Upper lobe of left lung (tissue), 6 donors: ENCODE measurements around the gene ESRP2. TPM values are rescaled to one million over a fixed set of nuclear protein-coding genes. Genes with fewer than 3 reads are reported as not detected.
A peak's percentile ranks its signal among the peaks of the same experiment; 100 is the strongest.

ENCODE experiments used
- ATAC-seq, 2 donors: fragments of 200-7000 bp; cut with Tn5 transposase; one replicate each; pipeline ENCODE4 v1.9.1; 2022; ENCODE audit warnings: mild to moderate bottlenecking in 2 of 2, moderate library complexity in 2 of 2; ENCODE audit not compliant: low FRiP score in 2 of 2
- DNase-seq, 2 donors: peaks; one replicate each; pipeline ENCODE4 v3.0.0-alpha.2; 2019 to 2020
- H3K27ac ChIP-seq, 4 donors: fragments of 200-600 bp; sonication (generic); one replicate each; pipeline ENCODE4 v1.5.1; 2016 to 2019
- H3K27me3 ChIP-seq, 4 donors: fragments of 200-600 bp; sonication (generic); one replicate each; pipeline ENCODE4 v1.5.1; 2017 to 2019
- H3K36me3 ChIP-seq, 4 donors: fragments of 200-600 bp; sonication (generic); one replicate each; pipeline ENCODE4 v1.5.1; 2016 to 2019
- H3K4me1 ChIP-seq, 4 donors: fragments of 200-600 bp; sonication (generic); one replicate each; pipeline ENCODE4 v1.5.1; 2018 to 2019
- H3K4me3 ChIP-seq, 4 donors: fragments of 200-600 bp; sonication (generic); one replicate each; pipeline ENCODE4 v1.5.1; 2017 to 2019; ENCODE audit warnings: mild to moderate bottlenecking in 2 of 4, moderate library complexity in 1 of 4
- H3K9me3 ChIP-seq, 4 donors: fragments of 200-600 bp; sonication (generic); one replicate each; pipeline ENCODE4 v1.5.1; 2018 to 2019
- EP300 ChIP-seq, 4 donors: sonication (generic); formaldehyde crosslinking; IDR thresholded peaks; one replicate each; pipeline ENCODE4 v1.5.1; 2017; ENCODE audit warnings: antibody characterized with exemption in 4 of 4, control low read depth in 2 of 4
- POLR2A ChIP-seq, 4 donors: fragments of 450-650 bp; IDR thresholded peaks; one replicate each; pipeline ENCODE4 v1.5.1; 2016 to 2017; ENCODE audit warnings: antibody characterized with exemption in 4 of 4, mild to moderate bottlenecking in 2 of 4
- POLR2AphosphoS5 ChIP-seq, 2 donors: sonication (generic); formaldehyde crosslinking; IDR thresholded peaks; one replicate each; pipeline ENCODE4 v1.5.1; 2017; ENCODE audit warnings: antibody characterized with exemption in 2 of 2
- WGBS, 2 donors: methylation state at CpG; one replicate each; pipeline ENCODE4 v1.1.5; 2017 to 2018; 5-methylcytosine and 5-hydroxymethylcytosine counted together
- total RNA-seq, 6 donors: library from RNA; depleted of rRNA in 4 of 6; stranded (reverse); fragments of >200 nt in 4 of 6; gene quantifications; one replicate each; pipeline versions ENCODE4 v1.1.0 to v1.2.1, GENCODE V29; 2016 to 2021
- TF ChIP-seq, protein P1 (sequence below), 6 experiments: fragments of 450-650 bp in 4 of 6; fragments of 200-600 bp in 2 of 6; sonication (generic) in 2 of 6; IDR thresholded peaks; one replicate each; pipeline ENCODE4 v1.5.1; 2016 to 2019; ENCODE audit warnings: antibody characterized with exemption in 6 of 6
- donor health status: DM: no; HTN: no; CAD: no; lungs with moderate emphysema.
- donor health status: DM: no; HTN: yes; CAD: no; lungs with severe emphysema.

The ESRP2 gene
- total RNA-seq, 6 donors from 2014 or later: 54.2 to 102 (median 64.4) TPM

GRCh38 chr16:68251832-68252231 is 15.9 kb upstream of the ESRP2 start:
- peaks cover 8 to 76% (median 37%) of the 10 kb centered on the region in 4 donors for H3K36me3 ChIP-seq
- H3K4me1 ChIP-seq: peaks cover 0 to 14% (median 5%) of the 10 kb centered on the region in 4 donors
- H3K9me3 ChIP-seq: no peaks in the 10 kb centered on the region
- no peak for DNase-seq
- no peaks in the 10 kb centered on the region for H3K27me3 ChIP-seq
- H3K4me3 ChIP-seq: no peak overlapping the region
- no peak overlapping the region for H3K27ac ChIP-seq
- no peak for ATAC-seq
- TF ChIP-seq POLR2AphosphoS5 (IDR thresholded peaks at IDR 0.05): no peak
- TF ChIP-seq EP300 (IDR thresholded peaks at IDR 0.05): no peak
- WGBS, 2 donors: 85% methylated on average over 5 of the region's 5 CpGs

DNA sequence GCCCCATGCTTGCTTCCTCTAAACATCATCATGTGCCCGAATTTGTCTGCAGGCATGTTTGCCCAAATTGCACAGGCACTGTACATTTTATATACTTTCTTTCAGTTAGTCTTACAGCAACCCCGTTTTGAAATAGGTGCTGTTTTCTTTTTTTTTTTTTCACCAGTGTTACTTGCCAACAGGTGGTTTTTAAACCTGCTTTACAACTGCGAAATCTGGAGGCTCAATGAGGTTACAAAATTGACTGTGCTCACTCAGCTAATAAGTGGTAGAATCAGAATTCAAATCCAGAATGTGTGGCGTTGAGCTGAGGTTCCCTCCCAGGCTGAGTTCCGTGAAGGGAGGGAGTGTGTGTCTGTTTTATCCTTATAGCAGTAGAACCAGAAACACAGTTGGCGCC is 15.0 kb upstream of the ESRP2 start:
- H3K4me1 ChIP-seq: peaks cover 4 to 23% (median 14%) of the 10 kb centered on the region in 4 donors
- 86 to 91% methylated on average over 6 of the region's 6 CpGs for WGBS, 2 donors
- no peak overlapping the region for H3K27ac ChIP-seq
- peaks cover 8 to 67% (median 36%) of the 10 kb centered on the region in 4 donors for H3K36me3 ChIP-seq
- ATAC-seq (no peak), DNase-seq (no peak)
- no peak overlapping the region for H3K4me3 ChIP-seq
- H3K9me3 ChIP-seq: no peaks in the 10 kb centered on the region
- TF ChIP-seq POLR2A (IDR thresholded peaks at IDR 0.05): no peak
- TF ChIP-seq, protein P1, sequence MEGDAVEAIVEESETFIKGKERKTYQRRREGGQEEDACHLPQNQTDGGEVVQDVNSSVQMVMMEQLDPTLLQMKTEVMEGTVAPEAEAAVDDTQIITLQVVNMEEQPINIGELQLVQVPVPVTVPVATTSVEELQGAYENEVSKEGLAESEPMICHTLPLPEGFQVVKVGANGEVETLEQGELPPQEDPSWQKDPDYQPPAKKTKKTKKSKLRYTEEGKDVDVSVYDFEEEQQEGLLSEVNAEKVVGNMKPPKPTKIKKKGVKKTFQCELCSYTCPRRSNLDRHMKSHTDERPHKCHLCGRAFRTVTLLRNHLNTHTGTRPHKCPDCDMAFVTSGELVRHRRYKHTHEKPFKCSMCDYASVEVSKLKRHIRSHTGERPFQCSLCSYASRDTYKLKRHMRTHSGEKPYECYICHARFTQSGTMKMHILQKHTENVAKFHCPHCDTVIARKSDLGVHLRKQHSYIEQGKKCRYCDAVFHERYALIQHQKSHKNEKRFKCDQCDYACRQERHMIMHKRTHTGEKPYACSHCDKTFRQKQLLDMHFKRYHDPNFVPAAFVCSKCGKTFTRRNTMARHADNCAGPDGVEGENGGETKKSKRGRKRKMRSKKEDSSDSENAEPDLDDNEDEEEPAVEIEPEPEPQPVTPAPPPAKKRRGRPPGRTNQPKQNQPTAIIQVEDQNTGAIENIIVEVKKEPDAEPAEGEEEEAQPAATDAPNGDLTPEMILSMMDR (IDR thresholded peaks at IDR 0.05): no peak
- no peak for TF ChIP-seq EP300 (IDR thresholded peaks at IDR 0.05)
- no peak for TF ChIP-seq POLR2AphosphoS5 (IDR thresholded peaks at IDR 0.05)
- no peaks in the 10 kb centered on the region for H3K27me3 ChIP-seq

- H3K9me3 ChIP-seq: no peaks in the 10 kb centered on the region
- 85 to 93% methylated on average over 4 of the region's 4 CpGs for WGBS, 2 donors
- no peak overlapping the region for H3K4me3 ChIP-seq
- peaks cover 3 to 51% (median 20%) of the 10 kb centered on the region in 4 donors for H3K36me3 ChIP-seq
- ATAC-seq: no peak
- no peak for DNase-seq
- TF ChIP-seq POLR2A (IDR thresholded peaks at IDR 0.05): no peak
- TF ChIP-seq, protein P1 (IDR thresholded peaks at IDR 0.05): no peak
- no peak for TF ChIP-seq POLR2AphosphoS5 (IDR thresholded peaks at IDR 0.05)
- TF ChIP-seq EP300 (IDR thresholded peaks at IDR 0.05): no peak
- H3K4me1 ChIP-seq: peaks cover 12 to 33% (median 21%) of the 10 kb centered on the region in 4 donors
- no peaks in the 10 kb centered on the region for H3K27me3 ChIP-seq
- peak overlapping the region in 1 of 4 donors; percentile 21 for H3K27ac ChIP-seq
Measured at GRCh38 chr16:68249371-68249770, 13.4 kb upstream of the ESRP2 start.

- 87 to 93% methylated on average over 4 of the region's 4 CpGs for WGBS, 2 donors
- no peaks in the 10 kb centered on the region for H3K27me3 ChIP-seq
- H3K4me1 ChIP-seq: peaks cover 15 to 37% (median 24%) of the 10 kb centered on the region in 4 donors
- ATAC-seq: no peak
- H3K27ac ChIP-seq: peak overlapping the region in 2 of 4 donors; percentile 44 to 88
- peaks cover 1 to 37% (median 15%) of the 10 kb centered on the region in 4 donors for H3K36me3 ChIP-seq
- no peak for TF ChIP-seq POLR2AphosphoS5 (IDR thresholded peaks at IDR 0.05)
- no peak for TF ChIP-seq EP300 (IDR thresholded peaks at IDR 0.05)
- TF ChIP-seq, protein P1 (IDR thresholded peaks at IDR 0.05): no peak
- TF ChIP-seq POLR2A (IDR thresholded peaks at IDR 0.05): no peak
- no peaks in the 10 kb centered on the region for H3K9me3 ChIP-seq
- DNase-seq: no peak
- H3K4me3 ChIP-seq: peak overlapping the region in 2 of 4 donors; percentile 2 to 11
Measured at GRCh38 chr16:68247932-68248331, 12.0 kb upstream of the ESRP2 start.

GRCh38 chr16:68247400-68247799 is 11.5 kb upstream of the ESRP2 start:
- peak; percentile 27 to 55 for ATAC-seq
- peak overlapping the region in 2 of 4 donors; percentile 44 to 88 for H3K27ac ChIP-seq
- no peaks in the 10 kb centered on the region for H3K27me3 ChIP-seq

More at GRCh38 chr16:68247400-68247799, 11.5 kb upstream of the ESRP2 start:
- WGBS, 2 donors: 77 to 91% methylated on average over 3 to 4 of the region's 4 CpGs
- TF ChIP-seq, protein P1 (IDR thresholded peaks at IDR 0.05): no peak
- TF ChIP-seq POLR2A (IDR thresholded peaks at IDR 0.05) (peak in 1 of 4 donors; percentile 31), POLR2AphosphoS5 (IDR thresholded peaks at IDR 0.05) (peak in 1 of 2 donors; percentile 28), EP300 (IDR thresholded peaks at IDR 0.05) (no peak)
- Histone ChIP-seq H3K36me3 (peaks cover 0 to 31% (median 13%) of the 10 kb centered on the region in 4 donors), H3K4me1 (peaks cover 15 to 37% (median 24%) of the 10 kb centered on the region in 4 donors), H3K4me3 (peak overlapping the region in 2 of 4 donors; percentile 2 to 11), H3K9me3 (no peaks in the 10 kb centered on the region)
- no peak for DNase-seq
